HG02571 (cell line): ENCODE measurements around the gene TDRD5.

Source experiments
- ATAC-seq: cut with Tn5 transposase; IDR thresholded peaks from one replicate; pipeline ENCODE4 v1.9.1; 2021; ENCODE audit warnings: mild to moderate bottlenecking, moderate library complexity; ENCODE audit not compliant: unreplicated experiment

The TDRD5 gene, protein sequence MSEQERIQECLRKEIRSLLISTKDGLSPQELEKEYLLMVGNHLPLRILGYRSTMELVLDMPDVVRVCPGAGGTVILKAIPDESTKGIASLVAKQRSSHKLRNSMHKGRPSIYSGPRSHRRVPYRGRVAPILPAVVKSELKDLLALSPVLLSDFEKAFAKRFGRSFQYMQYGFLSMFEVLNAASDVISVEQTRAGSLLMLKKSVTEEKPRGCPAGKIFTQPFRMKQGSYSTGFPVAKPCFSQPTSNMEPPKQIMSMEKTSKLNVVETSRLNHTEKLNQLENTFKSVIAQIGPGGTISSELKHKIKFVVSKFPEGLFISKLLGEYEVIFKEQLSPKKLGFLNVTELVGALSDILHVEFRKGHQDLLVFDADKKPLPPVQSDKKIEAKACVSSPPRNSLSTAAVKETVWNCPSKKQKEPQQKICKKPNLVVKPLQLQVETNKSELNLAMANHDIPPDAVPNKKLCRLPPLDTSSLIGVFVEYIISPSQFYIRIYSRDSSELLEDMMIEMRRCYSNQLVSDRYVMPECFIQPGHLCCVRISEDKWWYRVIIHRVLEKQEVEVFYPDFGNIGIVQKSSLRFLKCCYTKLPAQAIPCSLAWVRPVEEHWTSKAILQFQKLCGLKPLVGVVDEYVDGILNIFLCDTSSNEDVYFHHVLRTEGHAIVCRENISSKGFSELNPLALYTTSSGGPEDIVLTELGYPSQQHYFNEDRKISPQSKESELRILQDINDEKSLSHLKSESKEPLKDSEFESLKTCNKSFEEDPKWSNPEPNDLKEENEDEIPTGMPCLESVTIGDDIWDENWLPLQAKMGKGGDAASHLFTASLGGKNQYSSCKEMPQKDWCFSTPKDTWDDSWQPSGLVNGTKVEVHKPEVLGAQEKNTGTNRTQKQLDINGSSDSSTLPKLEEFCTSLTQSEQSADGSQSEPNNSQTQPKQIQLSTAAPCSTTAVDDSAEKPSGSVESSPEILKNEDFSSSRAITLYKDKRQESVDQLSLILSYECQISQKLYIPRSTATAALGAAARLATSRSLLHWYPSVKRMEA

DNA sequence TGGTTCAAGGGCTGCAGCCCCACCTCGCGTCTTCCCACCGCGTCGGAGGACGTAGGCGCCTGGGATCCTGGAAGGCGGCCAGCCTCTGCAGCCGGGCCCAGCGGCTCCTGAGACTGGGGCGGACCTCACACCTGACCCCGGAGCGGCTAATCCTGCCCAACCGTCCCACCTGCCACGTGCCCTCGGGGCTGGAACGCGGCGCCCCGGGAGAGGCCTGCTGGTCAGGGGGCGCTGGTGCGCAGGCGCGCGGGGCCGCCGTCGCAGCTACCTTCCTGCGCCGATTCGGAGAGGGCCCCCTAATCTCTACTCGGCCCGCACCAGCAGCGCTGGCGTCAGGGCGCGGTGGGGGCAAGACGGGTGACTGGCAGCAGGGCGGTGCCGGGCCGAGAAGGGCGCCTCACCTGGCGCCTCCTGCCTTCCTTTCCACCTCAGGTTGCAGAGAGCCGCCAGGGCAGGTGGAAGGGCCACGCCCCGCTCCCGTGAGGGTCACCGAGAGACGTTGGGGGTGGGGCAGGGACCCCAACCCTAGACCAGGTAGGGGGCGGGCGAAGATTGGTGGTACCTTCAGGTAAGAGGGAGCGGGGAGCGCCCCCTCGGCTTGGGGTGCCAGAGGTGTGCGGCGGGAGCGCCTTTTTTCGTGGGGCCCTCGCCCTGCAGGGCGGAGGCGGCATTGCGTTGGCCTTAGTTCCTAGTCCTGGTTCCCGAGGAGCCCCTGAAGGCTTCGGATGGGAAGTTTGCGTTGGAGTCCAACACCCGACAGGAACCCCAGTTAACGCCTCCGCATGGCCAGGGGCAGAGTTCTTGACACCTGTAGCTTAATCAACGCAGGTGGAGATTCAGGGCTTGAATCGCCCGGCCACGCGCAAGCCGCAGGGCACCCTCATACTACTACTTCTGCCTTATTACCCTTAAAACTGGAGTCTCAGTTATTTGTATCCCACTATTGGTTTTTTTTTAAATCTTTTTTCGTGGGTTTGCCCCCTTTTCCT is at the start of gene TDRD5:
TDRD5 (plus strand) TSS at position 241 of the 989 bp plus-strand sequence. CDS start 784 bp downstream, outside the sequence.
- ATAC-seq = no peak

DNA sequence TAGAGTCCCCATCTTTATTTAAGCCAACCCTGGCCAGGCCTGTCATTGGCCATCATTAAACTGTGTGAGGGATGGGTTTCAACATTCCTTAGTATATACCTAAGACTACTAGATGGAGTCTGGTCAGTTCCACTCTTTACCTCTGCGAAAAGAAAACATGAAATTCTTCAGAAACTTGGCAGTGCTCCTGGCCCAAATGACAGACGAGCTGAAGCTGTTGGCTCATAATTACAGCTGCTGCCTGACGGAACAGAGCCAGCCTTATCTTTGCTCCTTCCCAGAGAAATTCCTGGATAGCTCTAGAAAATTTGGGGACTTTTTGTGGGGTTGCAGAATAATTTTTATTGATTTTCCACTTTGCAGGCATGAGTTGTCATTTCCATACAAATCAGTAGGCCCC is 46.3 kb upstream of the TDRD5 start:
- no peak for ATAC-seq

DNA sequence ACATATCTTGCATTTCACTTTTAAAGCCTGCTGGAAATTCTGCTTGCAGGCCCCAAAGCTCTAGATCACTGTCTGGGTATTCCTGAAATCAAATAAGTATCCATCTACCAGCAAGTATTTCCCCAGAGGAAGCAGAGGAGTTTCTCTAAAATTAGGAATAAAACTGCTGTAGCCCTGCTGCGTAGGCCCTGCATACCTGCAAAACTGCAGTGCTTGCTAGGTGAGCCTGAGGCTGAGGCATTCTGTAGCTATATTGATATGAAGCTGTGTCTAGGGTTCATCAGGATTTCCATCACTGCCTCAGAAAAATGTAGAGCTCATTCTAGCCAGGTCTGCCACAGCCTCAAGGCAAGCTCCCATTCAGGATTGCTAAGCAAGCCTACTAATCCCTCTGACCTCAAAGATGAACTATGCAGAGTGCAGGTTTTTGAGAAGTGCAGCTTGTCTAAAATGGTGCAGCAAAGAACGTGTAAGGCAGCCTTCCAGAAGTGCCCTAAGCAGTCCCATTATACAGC is 44.6 kb upstream of the TDRD5 start:
- ATAC-seq = no peak

DNA sequence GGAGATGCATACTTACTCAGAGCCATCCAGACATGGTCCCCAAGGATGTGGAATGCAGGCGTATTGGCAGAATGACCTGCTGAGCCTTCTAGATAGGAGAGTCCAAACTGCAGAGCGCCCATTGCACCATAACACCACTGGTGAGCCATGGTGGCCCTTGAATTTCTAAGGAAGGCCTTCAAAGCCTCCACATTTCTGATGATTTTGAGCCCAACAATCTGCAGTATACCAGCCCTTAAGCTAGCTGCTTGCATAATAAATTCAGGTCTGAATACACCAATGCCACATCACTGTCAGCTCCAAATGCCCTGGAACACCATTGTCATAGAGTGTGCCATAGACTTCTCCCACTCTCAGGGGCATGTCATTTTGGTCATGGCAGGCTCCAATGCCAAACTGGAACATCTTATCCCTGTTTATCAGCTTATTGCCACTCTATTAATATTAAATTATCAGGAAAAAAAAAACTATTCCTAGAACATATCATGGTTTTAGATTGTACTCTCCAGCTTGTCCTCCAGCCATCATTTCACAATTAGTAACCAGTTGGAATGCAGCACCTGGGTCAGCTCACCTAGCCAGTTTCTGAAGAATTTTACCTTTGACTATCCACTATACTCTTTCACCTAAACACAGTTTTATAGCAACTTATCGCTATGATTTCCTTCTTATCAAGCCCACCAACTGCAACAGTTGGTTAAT is 42.8 kb upstream of the TDRD5 start:
- ATAC-seq = no peak

DNA sequence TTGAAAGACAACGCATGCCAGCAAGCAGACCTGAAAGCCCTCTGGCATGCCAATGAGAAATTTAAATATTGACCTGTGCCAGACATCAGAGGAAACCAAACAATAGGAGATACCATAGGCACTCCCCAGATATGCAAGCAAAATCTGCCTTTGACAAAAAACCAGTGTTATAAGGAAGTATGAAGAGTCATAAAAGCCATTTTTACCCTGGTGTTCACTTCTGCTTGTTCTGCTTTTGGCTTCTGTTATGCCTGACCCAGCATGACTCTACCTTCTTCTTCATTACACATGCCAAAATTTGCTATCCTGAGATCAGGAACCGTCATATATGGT is 42.3 kb upstream of the TDRD5 start:
- ATAC-seq = no peak

DNA sequence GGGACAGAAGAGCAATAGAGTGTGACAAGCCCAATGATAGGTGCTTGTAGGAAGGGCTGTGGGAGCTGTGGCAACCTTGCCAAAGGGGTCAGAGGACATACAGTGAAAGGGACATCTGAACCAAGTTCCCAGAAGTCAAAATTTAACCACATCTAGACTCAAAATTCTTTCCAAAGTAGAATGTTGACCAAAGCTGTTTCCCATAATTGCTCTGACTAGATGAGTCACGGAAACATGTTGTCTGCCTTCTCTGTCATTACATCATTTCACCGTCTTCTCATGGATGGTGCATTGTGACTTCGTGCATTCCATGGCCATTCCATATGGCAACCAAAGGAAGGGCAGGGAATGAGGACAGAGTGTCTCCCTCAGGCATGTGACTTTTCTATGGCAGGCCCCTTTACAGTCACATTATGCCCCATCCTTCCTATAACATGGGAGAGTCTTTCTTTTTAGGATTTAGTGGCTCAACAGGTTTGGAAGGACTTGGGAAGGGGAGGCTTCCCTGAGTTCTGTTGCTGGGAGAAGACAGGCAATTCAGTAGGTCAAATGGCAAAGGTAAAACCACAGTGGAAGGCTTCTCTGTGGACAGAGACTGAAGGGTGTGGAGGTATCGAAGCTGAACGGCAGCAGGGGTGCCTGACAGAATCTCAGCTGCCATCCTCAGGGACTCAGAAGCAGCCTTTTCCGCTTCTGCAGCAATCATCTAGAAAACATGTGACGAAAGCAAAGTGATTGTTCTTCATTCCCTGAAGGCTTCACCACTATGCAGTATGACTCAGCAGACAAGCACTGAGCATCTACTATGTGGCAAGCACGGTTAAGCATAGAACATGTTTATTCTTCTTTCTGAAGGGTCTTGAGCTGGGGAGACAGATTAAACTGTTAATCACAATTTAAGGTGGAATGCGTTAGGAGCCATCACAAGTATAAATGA is 40.6 kb upstream of the TDRD5 start:
- no peak for ATAC-seq

DNA sequence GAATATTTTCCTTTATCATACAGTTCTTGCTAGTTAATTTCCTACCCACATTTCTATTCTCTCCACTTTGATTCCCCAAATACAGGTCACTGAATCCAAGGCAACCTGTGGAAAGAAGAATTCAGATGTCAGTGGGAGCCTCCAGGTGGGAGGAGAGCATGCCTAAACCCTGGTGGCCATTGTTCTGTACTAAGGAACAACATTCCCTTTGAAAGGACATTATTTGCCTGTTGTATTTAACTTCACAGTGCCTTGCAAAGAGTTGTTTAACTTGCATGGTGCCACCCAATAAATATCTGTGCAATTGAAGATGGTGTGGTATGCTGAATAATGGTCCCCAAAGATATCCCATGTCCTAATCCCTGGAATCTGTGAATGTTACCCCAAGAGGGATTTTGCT is 37.2 kb upstream of the TDRD5 start:
- ATAC-seq = no peak

DNA sequence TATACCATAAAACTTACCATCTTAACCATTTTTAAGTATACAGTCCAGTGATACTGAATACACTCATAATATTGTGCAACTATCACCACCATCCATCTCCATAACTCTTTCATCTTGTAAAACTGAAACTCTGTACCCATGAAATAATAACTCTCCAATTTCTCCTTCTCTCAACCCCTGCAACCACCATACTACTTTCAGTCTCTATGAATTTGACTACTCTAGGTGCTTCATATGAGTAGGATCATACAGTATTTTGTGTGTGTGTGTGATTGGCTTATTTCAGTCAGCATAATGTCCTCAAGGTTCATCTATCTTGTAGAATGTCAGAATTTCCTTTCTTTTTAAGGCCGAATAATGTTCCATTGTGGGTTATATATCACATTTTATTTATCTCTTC is 33.6 kb upstream of the TDRD5 start:
- no peak for ATAC-seq

DNA sequence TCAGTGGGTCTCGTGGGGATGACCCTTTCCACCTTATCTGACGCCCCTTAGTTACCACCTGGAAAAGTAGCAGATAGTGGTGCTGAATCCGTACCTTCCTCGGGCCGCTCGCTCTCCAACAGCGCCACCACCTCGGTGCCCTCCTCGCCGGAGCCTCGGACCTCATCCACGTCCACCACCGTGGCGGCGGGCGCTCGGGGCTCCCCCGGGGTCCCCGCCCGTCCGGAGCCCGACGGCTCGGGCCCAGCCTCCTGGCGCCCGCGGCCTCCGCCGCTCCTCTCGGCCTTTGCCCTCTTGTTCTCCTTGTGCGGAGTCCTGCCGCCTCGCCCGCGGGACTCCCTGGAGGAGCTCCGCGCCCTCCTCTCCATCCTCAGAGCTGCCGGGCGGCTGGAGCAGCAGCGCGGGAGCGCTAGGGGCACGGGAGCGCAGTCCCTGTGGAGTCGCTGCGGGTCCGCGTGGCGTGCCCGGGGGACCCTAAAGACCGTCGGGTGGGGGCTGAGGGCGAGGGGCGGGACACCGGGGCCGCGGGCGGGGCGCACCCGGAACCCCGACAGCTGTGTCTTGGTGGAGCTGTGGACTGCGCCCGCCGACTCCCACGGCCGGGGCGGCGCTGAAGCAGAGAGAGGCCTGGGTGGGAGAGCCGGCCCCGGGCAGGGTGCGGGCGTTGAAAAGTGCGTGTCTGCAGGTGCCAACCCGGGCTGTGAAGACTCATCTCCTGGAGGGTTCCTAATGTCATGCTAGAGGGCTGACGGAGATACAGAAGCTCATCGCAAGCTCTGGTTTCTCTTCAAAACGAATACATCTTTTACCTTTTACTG is 15.9 kb upstream of the TDRD5 start, which contains the start of gene NPHS2:
NPHS2 (minus strand) TSS at position 452 of the 818 bp plus-strand sequence; CDS start at position 368, 84 bp downstream.
- ATAC-seq = no peak

DNA sequence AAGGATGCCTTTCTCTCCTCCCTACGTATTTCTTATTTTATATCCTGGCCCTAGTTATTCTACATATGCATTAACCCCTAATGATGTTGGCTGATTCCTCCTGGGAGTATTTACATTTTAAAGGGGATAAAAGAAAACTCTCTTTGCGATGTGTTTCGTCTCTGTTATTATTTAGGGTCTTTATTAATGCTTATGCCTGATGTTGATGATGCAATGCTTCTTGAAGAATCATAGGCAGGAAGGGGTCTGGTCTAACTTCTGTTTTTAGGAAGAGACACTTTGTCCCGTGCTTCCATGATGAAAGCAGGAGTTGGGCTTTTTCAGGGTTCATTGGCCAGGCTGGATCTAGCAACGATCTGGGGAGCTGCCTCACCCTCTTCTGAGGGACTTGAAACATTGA is 15.1 kb upstream of the TDRD5 start:
- no peak for ATAC-seq

DNA sequence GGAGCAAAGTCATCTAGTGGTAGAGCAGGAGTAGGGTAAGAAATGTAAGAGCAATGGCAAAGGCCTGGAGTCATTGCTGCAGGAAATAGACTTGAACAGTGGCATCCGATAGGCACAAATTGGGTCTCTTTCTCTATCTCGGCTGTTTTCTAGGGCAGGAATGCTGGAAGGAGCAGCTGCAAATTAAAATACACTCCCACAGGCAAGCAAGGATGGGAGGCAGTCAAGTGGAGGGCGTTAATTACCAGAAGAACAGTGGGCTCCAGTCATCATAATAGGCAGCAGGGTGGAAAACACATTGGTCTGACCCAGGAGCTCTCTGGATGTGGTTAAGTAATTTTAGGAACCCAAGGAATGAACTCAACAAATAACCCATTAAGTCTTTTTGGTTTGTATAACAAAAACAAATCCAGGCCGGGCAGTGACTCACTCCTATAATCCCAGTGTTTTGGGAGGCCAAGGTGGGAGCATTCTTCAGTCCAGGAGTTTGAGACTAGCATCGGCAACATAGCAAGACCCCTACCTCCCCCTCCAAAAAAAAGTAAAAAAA is 7.8 kb upstream of the TDRD5 start:
- ATAC-seq = no peak

DNA sequence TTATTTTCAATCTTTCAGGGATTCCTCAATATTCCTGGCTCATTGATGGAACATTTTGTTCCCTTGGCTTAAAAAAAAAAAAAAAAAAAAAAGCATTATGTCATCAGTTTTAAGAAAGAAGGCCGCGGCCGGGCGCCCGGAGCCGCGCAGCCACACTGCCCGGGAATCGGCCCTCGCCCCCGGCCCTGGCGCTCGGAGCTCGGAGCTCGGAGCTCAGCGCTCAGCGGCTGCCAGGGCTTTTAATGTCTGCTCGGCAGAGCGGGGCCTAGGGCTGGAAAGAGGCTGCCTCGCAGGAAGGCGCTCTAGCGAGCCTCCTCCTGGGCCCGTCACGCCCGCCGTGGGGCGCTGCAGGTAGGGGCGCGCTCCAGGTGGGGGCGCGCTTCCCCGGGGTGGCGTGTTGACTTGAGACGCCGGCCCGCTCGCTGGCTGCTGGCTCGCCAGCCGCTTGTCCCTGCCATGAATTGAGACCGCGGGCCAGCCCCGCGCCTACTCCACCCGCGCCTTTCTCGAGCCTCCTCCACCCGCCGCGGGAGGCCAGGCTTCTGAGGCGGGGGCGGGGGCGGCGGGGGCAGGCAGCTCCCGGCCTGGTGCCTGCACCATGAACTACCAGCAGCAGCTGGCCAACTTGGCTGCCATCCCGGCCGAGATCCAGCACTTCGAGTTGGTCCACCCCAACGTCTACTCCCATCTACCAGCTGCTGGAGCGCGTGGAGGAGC is 5.4 kb upstream of the TDRD5 start:
- ATAC-seq = no peak

DNA sequence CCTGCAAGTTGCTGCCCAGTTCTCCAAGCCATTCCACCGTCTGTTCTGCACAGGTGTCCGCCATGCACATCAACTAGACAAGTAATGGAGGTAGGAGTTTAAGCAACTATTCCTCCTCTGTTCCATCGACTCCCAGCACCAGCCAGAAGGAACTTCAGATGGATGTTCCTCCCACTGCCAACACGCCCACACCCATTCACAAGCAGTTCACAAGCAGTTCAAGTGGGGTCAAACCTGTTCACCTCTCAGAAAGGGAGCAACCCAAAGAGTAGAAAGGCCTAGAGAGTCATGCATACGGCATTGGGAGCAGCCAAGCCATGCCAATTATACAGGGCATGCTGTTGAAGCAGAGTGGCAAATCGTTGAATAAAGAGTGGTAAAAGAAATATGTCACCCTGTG is 4.3 kb upstream of the TDRD5 start:
- no peak for ATAC-seq

DNA sequence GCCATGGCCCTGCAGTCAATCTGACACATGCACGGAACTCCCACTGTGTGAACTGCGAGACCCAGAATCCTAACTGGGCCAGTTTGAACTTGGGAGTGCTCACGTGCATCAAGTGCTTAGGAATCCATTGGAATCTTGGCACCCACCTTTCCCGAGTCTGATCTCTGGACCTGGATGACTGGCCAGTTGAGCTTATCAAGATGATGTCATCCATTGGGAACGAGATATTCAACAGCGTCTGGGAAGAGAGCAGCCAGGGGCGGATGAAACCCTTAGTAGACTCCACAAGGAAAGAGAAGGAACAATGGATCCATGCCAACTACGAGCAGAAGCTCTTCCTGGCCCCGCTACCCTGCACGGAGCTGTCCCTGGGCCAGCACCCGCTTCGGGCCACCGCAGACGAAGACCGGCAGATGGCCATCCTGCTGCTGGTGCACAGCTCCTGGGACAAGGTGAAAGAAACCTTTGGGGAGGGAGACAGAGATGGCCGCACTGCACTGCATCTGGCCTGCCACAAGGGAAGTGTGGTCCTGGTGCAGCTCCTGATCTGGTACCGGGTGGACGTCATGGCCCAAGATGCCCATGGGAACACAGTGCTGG is 3.1 kb upstream of the TDRD5 start:
- ATAC-seq = no peak

DNA sequence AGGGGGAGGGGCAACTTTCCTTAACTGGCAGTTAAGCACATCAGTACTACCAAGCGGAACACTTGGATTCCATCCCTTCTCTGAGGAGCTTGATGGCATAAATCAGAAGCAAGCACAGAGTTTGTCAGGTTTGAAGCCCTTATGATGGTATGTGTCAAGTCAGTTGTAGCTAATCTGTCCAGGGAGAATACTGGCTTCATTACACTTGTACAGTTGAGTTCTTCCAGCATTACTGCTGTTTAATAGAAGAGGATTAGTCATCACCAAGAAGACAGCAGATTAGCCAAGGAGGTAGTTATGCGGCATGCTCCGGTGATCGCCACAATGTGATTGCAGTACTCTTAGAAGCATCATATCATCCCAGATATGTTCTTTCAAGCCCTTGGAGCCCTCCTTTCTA is 2.1 kb upstream of the TDRD5 start:
- ATAC-seq = no peak

DNA sequence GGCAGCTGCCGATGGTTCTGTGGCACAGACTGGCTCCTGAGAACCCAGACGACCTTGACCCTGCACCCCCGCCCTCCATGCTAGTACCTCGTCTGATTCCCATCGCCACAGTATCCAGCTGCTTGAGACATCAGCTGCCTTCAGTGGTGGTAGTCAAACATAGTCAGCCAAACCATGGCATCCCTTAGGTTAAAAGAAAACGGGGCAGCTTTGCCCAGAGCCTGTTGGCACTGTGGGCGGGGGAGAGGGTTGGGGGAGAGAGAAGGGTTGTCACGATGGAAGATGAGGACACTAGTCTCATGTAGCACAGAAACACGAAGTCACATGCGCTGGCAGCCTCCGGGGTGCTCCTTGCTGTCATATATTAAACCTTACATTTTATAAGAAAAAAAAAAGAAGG is 961 bp upstream of the TDRD5 start:
- no peak for ATAC-seq

DNA sequence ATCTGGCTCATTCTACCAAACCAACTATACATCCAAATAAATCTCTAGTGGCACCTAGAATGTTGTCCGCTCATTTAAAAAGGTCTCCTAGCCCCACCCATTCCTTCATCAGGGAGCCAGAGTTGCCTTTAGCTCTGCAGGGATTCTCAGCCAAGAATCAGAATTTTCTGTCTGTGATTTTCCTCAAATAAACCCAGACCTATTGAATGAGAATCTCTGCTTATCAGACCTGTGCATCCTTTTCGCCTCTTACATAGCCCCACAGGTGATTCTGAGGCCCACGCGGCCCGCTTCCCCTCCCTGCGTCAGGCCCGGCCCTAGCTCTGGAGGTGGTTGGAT is 410 bp upstream of the TDRD5 start:
- ATAC-seq = no peak
